Heart right ventricle (tissue), 16 donors: ENCODE measurements around the gene MAPKAP1. TPM values are rescaled to one million over a fixed set of nuclear protein-coding genes. Genes with fewer than 3 reads are reported as not detected.

Source experiments
- ATAC-seq, 8 donors: fragments of 200-7000 bp; cut with Tn5 transposase; one replicate each; pipeline ENCODE4 v1.9.1; 2020; ENCODE audit warnings: mild to moderate bottlenecking in 8 of 8, moderate library complexity in 8 of 8, moderate number of reproducible peaks in 1 of 8
- DNase-seq, 2 donors: peaks; one replicate each; pipeline ENCODE4 v3.0.0-alpha.2; 2020
- H3K27ac ChIP-seq, 10 donors: fragments of 200-600 bp; sonication (generic) in 2 of 10; one replicate each; pipeline versions ENCODE4 v1.5.0 to v1.8.0; 2020 to 2022; ENCODE audit warnings: mild to moderate bottlenecking in 3 of 10
- H3K27me3 ChIP-seq, 7 donors: fragments of 200-600 bp; one replicate each; pipeline ENCODE4 v1.8.0; 2021 to 2022; ENCODE audit warnings: mild to moderate bottlenecking in 2 of 7
- H3K36me3 ChIP-seq, 9 donors: fragments of 200-600 bp; sonication (generic) in 1 of 9; one replicate each; pipeline versions ENCODE4 v1.5.0 to v1.8.0; 2020 to 2022; ENCODE audit warnings: mild to moderate bottlenecking in 2 of 9
- H3K4me1 ChIP-seq, 9 donors: fragments of 200-600 bp; sonication (generic) in 1 of 9; one replicate each; pipeline versions ENCODE4 v1.5.0 to v1.8.0; 2020 to 2022; ENCODE audit warnings: mild to moderate bottlenecking in 4 of 9
- H3K4me3 ChIP-seq, 10 donors: fragments of 200-600 bp; sonication (generic) in 2 of 10; one replicate each; pipeline versions ENCODE4 v1.5.0 to v1.8.0; 2020 to 2022; ENCODE audit warnings: mild to moderate bottlenecking in 7 of 10, moderate library complexity in 2 of 10
- H3K9me3 ChIP-seq, 11 donors: fragments of 200-600 bp in 10 of 11; sonication (generic) in 2 of 11; one replicate each; pipeline versions ENCODE4 v1.5.0 to v1.8.0; 2013 to 2022; ENCODE audit warnings: mild to moderate bottlenecking in 2 of 11, control low read depth in 1 of 11, moderate library complexity in 1 of 11
- CTCF ChIP-seq, 9 donors: fragments of 200-600 bp; sonication (generic) in 2 of 9; IDR thresholded peaks; one replicate each; pipeline versions ENCODE4 v1.5.0 to v1.8.0; 2021 to 2022; ENCODE audit warnings: antibody characterized with exemption in 9 of 9, mild to moderate bottlenecking in 5 of 9, moderate library complexity in 1 of 9
- WGBS, 2 donors: extraction: QIAGEN DNeasy Blood & Tissue Kit; methylation state at CpG; one replicate each; pipeline ENCODE4 v1.1.7; 2013; ENCODE audit warnings: inconsistent platforms in 1 of 2; 5-methylcytosine and 5-hydroxymethylcytosine counted together
- intact Hi-C, 10 donors: fragments of 100-400 bp; cut with DNase I; formaldehyde crosslinking; loops; one replicate each; pipeline versions ENCODE4 v1.11.1 to v1.14.2; 2022
- polyA plus RNA-seq, 2 donors: library from polyadenylated mRNA; stranded (reverse); fragments of 200-250 nt; gene quantifications; one replicate each; pipeline ENCODE4 v1.2.3, GENCODE V29; 2013
- total RNA-seq, 10 donors: library from RNA; stranded (reverse); fragmentation: NEBNext Ultra II Directional in 3 of 10; extraction: Animal tissue kit (Norgen Biotek cat#: 25700) in 3 of 10; gene quantifications; one replicate each; pipeline versions ENCODE4 v1.2.1 to v1.2.4, GENCODE V29; 2021 to 2023
- donor health status: Arrhythmogenic right ventricular cardiomyopathy.
- donor health status: ischemic (EF 13 %, LVEDD 7.1; RV severe dilation, severe dysfunction).
- donor health status: healthy with polysubstance abuse.
- donor health status: DM: no; HTN: yes; CAD: no.
- donor health status: DM: no; HTN: no; CAD: no.
- donor health status: ischemic (EF 25% LVEDD 6.9; RV normal size, moderate dysfunction).
- donor health status: ischemic (EF 25% LVEDD 5.7; RV mildly dilated, moderate dysfunction).
- donor health status: healthy.
- donor health status: DM: yes; HTN: yes; CAD: no.
- donor health status: Ischemic cardiomyopathy.
- donor health status: ischemic (EF 35%, LVEDD 5.7; RV mildly dilated, moderate dysfunction).
- donor health status: nonischemic (EF 11% LVEDD 7.7; RV severe dilation, severe dysfunction).
- donor health status: DM: yes; HTN: yes; CAD: no.
- donor health status: PGD.
- donor health status: ischemic (EF 29% LVEDD 5.4; RV normal size, mild dysfunction).
- donor health status: nonischemic (EF 23%, LVEDD 6.1; RV moderate dilation, normal function).

MAPKAP1 gene
- total and polyA plus RNA-seq, 12 donors = 102 to 143 (median 116) TPM

DNA sequence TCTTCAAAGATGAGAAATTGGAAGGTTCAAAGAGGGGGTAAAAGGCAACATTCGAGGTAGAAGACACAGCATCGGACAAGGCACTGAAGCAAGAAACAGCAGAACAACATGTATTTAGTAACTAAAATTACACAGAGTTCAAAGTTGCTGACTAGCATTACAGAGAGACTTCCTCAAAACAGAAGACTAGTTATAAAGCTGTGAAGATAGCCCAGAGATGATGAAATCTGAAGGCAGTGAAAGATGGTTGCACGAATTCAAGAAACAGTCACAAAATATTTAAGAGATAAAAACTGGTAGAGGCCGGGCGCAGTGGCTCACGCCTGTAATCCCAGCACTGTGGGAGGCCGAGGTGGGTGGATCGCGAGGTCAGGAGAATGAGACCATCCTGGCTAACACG is 16.3 kb downstream of the MAPKAP1 start:
- Histone ChIP-seq H3K27me3 (no peaks in the 10 kb centered on the region), H3K9me3 (no peaks in the 10 kb centered on the region), H3K4me3 (no peak overlapping the region), H3K4me1 (peaks cover 0 to 17% (median 5%) of the 10 kb centered on the region in 9 donors), H3K27ac (peak overlapping the region in 1 of 10 donors; percentile 29), H3K36me3 (peaks cover 0 to 7% (median 0%) of the 10 kb centered on the region in 9 donors)
- DNase-seq (no peak), ATAC-seq (peak in 1 of 8 donors; percentile 42)
- 84 to 89% methylated on average over 10 of the region's 10 CpGs for WGBS, 2 donors
- intact Hi-C loops = no loop called here
- TF ChIP-seq CTCF (IDR thresholded peaks at IDR 0.05) = no peak

GRCh38 chr9:125687163-125687863 is 19.7 kb downstream of the MAPKAP1 start:
- no peak for DNase-seq
- no peak overlapping the region for H3K27ac ChIP-seq
- H3K27me3 ChIP-seq = no peaks in the 10 kb centered on the region
- peaks cover 0 to 17% (median 0%) of the 10 kb centered on the region in 9 donors for H3K4me1 ChIP-seq
- no peak overlapping the region for H3K4me3 ChIP-seq
- ATAC-seq = no peak
- no peak for TF ChIP-seq CTCF (IDR thresholded peaks at IDR 0.05)
- intact Hi-C loops = no loop called here
- peaks cover 0 to 16% (median 0%) of the 10 kb centered on the region in 9 donors for H3K36me3 ChIP-seq
- H3K9me3 ChIP-seq = no peaks in the 10 kb centered on the region
- WGBS, 2 donors = 93 to 94% methylated on average over 4 of the region's 4 CpGs

DNA sequence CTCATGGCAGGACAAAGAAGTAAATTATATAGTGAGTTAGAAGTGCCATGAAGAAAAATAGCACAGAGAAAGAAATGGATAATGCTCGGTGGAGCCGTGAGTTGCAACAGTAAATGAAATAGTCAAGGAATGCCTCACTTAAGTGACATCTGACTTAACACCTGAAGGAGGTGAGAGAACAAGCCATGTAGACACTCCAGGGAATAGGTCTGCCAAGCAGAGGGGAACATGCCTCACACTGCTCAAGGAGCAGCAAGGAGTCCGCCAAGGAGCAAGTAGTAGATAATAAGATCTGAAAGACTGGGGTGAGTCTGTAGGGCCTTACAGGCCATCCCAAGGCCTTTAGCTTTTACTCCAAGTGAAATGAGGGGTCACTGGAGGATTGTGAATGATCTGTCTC is 21.8 kb downstream of the MAPKAP1 start:
- Histone ChIP-seq H3K27me3 (no peaks in the 10 kb centered on the region), H3K27ac (no peak overlapping the region), H3K4me1 (peaks cover 0 to 12% (median 0%) of the 10 kb centered on the region in 9 donors), H3K9me3 (no peaks in the 10 kb centered on the region), H3K4me3 (no peak overlapping the region), H3K36me3 (peaks cover 0 to 16% (median 0%) of the 10 kb centered on the region in 9 donors)
- DNase-seq (no peak), ATAC-seq (no peak)
- intact Hi-C loops = no loop called here
- 94 to 99% methylated on average over 3 of the region's 3 CpGs for WGBS, 2 donors
- no peak for TF ChIP-seq CTCF (IDR thresholded peaks at IDR 0.05)

DNA sequence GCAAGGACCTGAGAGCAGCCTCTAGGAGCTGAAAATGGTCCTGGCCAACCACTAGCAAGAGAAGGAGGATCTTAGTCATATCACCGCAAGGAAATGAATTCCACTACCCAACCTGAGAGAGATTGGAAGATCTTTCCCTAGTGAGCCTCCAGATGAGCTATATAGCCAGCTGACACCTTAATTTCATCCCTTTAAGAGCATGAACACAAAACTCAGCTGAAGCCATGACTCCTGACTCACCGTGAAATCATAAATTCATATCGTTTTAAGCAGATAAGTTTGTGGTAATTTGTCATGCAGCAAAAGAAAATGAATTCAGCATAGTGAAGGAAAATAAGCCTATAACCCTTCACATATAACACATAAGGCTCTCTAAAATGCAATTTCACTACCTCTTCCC is 23.5 kb downstream of the MAPKAP1 start:
- no peak for TF ChIP-seq CTCF (IDR thresholded peaks at IDR 0.05)
- no peak overlapping the region for H3K27ac ChIP-seq
- 90 to 93% methylated on average over 3 of the region's 3 CpGs for WGBS, 2 donors
- peaks cover 0 to 12% (median 6%) of the 10 kb centered on the region in 9 donors for H3K4me1 ChIP-seq
- H3K36me3 ChIP-seq = peaks cover 0 to 16% (median 0%) of the 10 kb centered on the region in 9 donors
- H3K4me3 ChIP-seq = no peak overlapping the region
- DNase-seq (no peak), ATAC-seq (no peak)
- intact Hi-C loops = no loop called here
- no peaks in the 10 kb centered on the region for H3K27me3 ChIP-seq
- no peaks in the 10 kb centered on the region for H3K9me3 ChIP-seq
